B cell (primary cell): Measurements from ENCODE around the gene ST6GAL1. TPM values are rescaled to one million over a fixed set of nuclear protein-coding genes. Genes with fewer than 3 reads are reported as not detected.

Experiments
- ATAC-seq: fragments of 200-7000 bp; cut with Tn5 transposase; one replicate; pipeline ENCODE4 v1.10.0; 2021; ENCODE audit warnings: low read depth, mild to moderate bottlenecking, moderate number of reproducible peaks, moderate library complexity
- CTCF ChIA-PET: fragments of 350-600 bp; sonication (Branson Sonifier 250); formaldehyde crosslinking; loops from one replicate; lab custom pipeline; 2021; ENCODE audit warnings: antibody characterized with exemption, inconsistent platforms; lab: Charles Lee
- POLR2A ChIA-PET: fragments of 350-600 bp; sonication (Branson Sonifier 250); formaldehyde crosslinking; loops from one replicate; lab custom pipeline; 2021; ENCODE audit warnings: antibody characterized with exemption; lab: Charles Lee
- DNase-seq: peaks from one replicate; pipeline ENCODE4 v3.0.0; 2013
- H2AFZ ChIP-seq: 2 replicates; pipeline ENCODE4 v1.6.1; 2012; ENCODE audit warnings: mild to moderate bottlenecking, low read depth, low read length; ENCODE audit not compliant: insufficient read depth, poor library complexity, severe bottlenecking
- H3K27ac ChIP-seq, 2 donors: 1 replicate in 1 of 2; 2 replicates in 1 of 2; pipeline ENCODE4 v1.5.1; 2012 to 2013; ENCODE audit warnings: low read length in 2 of 2, mild to moderate bottlenecking in 2 of 2, moderate library complexity in 1 of 2
- H3K27me3 ChIP-seq, 4 experiments: fragments of 200-600 bp in 1 of 4; sonication (generic) in 1 of 4; replicated peaks in 1 of 4; 1 replicate in 2 of 4; 2 replicates in 2 of 4; pipeline versions ENCODE4 v1.6.1 to v1.7.0; 2013 to 2016; ENCODE audit warnings: low read length in 3 of 4, mild to moderate bottlenecking in 2 of 4, mixed read lengths in 1 of 4, moderate library complexity in 1 of 4; ENCODE audit not compliant: insufficient read depth in 4 of 4, control insufficient read depth in 3 of 4; ENCODE audit errors: control extremely low read depth in 1 of 4
- H3K36me3 ChIP-seq, 2 experiments: replicated peaks in 1 of 2; 1 replicate in 1 of 2; 2 replicates in 1 of 2; pipeline versions ENCODE4 v1.6.1 to v1.7.1; 2013; ENCODE audit warnings: low read length in 1 of 2; ENCODE audit not compliant: insufficient read depth in 2 of 2, control insufficient read depth in 1 of 2; ENCODE audit errors: control extremely low read depth in 1 of 2, extremely low read depth in 1 of 2
- H3K4me1 ChIP-seq, 2 donors: fragments of 200-600 bp in 1 of 2; sonication (generic) in 1 of 2; 1 replicate in 1 of 2; 2 replicates in 1 of 2; pipeline versions ENCODE4 v1.5.1 to v1.6.1; 2013 to 2017; ENCODE audit warnings: low read length in 2 of 2; ENCODE audit not compliant: control insufficient read depth in 2 of 2, insufficient read depth in 2 of 2
- H3K4me2 ChIP-seq: replicated peaks from 2 replicates; pipeline ENCODE3; 2012; ENCODE audit warnings: mild to moderate bottlenecking, low read depth, low read length; ENCODE audit not compliant: poor library complexity, severe bottlenecking
- H3K4me3 ChIP-seq, 5 experiments: fragments of 200-600 bp in 1 of 5; sonication (generic) in 1 of 5; 1 replicate in 3 of 5; 2 replicates in 2 of 5; pipeline versions ENCODE4 v1.5.1 to v1.7.0; 2011 to 2016; ENCODE audit warnings: low read length in 4 of 5, mild to moderate bottlenecking in 4 of 5, low read depth in 2 of 5, control low read depth in 1 of 5, moderate library complexity in 1 of 5; ENCODE audit not compliant: insufficient read depth in 1 of 5; ENCODE audit errors: control extremely low read depth in 1 of 5, extremely low read depth in 1 of 5
- H3K79me2 ChIP-seq: fragments of 200-600 bp; sonication (generic); one replicate; pipeline ENCODE4 v1.6.0; 2016; ENCODE audit warnings: low read length; ENCODE audit not compliant: control insufficient read depth, insufficient read depth
- H3K9ac ChIP-seq: fragments of 200-600 bp; sonication (generic); 2 replicates; pipeline ENCODE4 v1.6.1; 2017; ENCODE audit warnings: mild to moderate bottlenecking, low read length, moderate library complexity
- H3K9me3 ChIP-seq, 3 donors: one replicate each; pipeline versions ENCODE4 v1.6.1 to v1.7.1; 2013; ENCODE audit warnings: low read length in 2 of 3; ENCODE audit not compliant: control insufficient read depth in 2 of 3, insufficient read depth in 1 of 3; ENCODE audit errors: control extremely low read depth in 1 of 3
- H4K20me1 ChIP-seq: 2 replicates; pipeline ENCODE4 v1.6.0; 2012; ENCODE audit warnings: mild to moderate bottlenecking, low read length; ENCODE audit not compliant: insufficient read depth, control insufficient read depth, poor library complexity, severe bottlenecking
- H3K27ac Mint-ChIP-seq: one replicate; pipeline ENCODE4 v1.8.0; 2021; ENCODE audit warnings: mixed read lengths
- H3K27me3 Mint-ChIP-seq: one replicate; pipeline ENCODE4 v1.8.0; 2021; ENCODE audit warnings: mixed read lengths
- H3K4me1 Mint-ChIP-seq: one replicate; pipeline ENCODE4 v1.8.0; 2021; ENCODE audit warnings: mixed read lengths
- H3K4me3 Mint-ChIP-seq: one replicate; pipeline ENCODE4 v1.8.0; 2021; ENCODE audit warnings: mixed read lengths
- H3K9me3 Mint-ChIP-seq: one replicate; pipeline ENCODE4 v1.8.0; 2022; ENCODE audit warnings: mixed read lengths; ENCODE audit not compliant: insufficient read depth
- EZH2 ChIP-seq: IDR thresholded peaks from 2 replicates; pipeline ENCODE4 v1.6.1; 2012; ENCODE audit warnings: borderline replicate concordance, low read depth, mild to moderate bottlenecking, moderate library complexity, low read length; ENCODE audit not compliant: insufficient read depth, poor library complexity, severe bottlenecking
- WGBS: methylation state at CpG from one replicate; pipeline ENCODE4 v1.1.5; 2013; ENCODE audit warnings: missing lambda C conversion rate; ENCODE audit not compliant: insufficient coverage; 5-methylcytosine and 5-hydroxymethylcytosine counted together
- intact Hi-C: fragments of 100-400 bp; cut with micrococcal nuclease; formaldehyde crosslinking; loops from one replicate; pipeline ENCODE4 v1.10.0; 2022
- polyA plus RNA-seq: library from polyadenylated mRNA; depleted of rRNA; stranded (reverse); fragments of >200 nt; gene quantifications from 2 replicates; pipeline ENCODE4 v1.2.3, GENCODE V29; 2012
- total RNA-seq, 2 donors: library from RNA; stranded (reverse); fragments of 120-200 nt in 1 of 2; gene quantifications; 1 replicate in 1 of 2; 2 replicates in 1 of 2; pipeline versions ENCODE4 v1.2.3 to v1.2.4, GENCODE V29; 2013 to 2022
- TF ChIP-seq, protein P1 (sequence below): fragments of 200-600 bp; IDR thresholded peaks from one replicate; pipeline ENCODE4 v1.8.0; 2022; ENCODE audit warnings: antibody characterized with exemption, mild to moderate bottlenecking

Gene ST6GAL1
- total and polyA plus RNA-seq, 2 donors (not counting 1 experiment from before 2014, with no cell fraction given) = 174 to 563 TPM

- no peaks in the 10 kb centered on the region for H3K36me3 ChIP-seq
- peaks cover 7 to 8% of the 10 kb centered on the region in 2 donors for H3K4me1 ChIP-seq
- no peak overlapping the region for H3K4me3 Mint-ChIP-seq
- ChIA-PET POLR2A (no interaction called here), CTCF (interaction anchor here (1.2 kb wide), 1 partner anchor 73 kb away, joined by 5 read pairs; no protein-coding TSS in a partner anchor)
- no peaks in the 10 kb centered on the region for H3K79me2 ChIP-seq
- no peak overlapping the region for H3K4me3 ChIP-seq
- H3K4me1 Mint-ChIP-seq = peaks cover 20% of the 10 kb centered on the region
- ATAC-seq (no peak), DNase-seq (no peak)
- 97% methylated on average over 9 of the region's 9 CpGs for WGBS
- no peaks in the 10 kb centered on the region for H3K27me3 ChIP-seq
- H3K4me2 ChIP-seq = no peak overlapping the region
- no peak overlapping the region for H3K27ac Mint-ChIP-seq
- no peaks in the 10 kb centered on the region for H3K27me3 Mint-ChIP-seq
- no peak overlapping the region for H3K9ac ChIP-seq
- no peak overlapping the region for H2AFZ ChIP-seq
- H3K27ac ChIP-seq = no peak overlapping the region
- no peaks in the 10 kb centered on the region for H4K20me1 ChIP-seq
- no peaks in the 10 kb centered on the region for H3K9me3 ChIP-seq
- intact Hi-C loops = no loop called here
- TF ChIP-seq EZH2 = no peak
- TF ChIP-seq, protein P1, sequence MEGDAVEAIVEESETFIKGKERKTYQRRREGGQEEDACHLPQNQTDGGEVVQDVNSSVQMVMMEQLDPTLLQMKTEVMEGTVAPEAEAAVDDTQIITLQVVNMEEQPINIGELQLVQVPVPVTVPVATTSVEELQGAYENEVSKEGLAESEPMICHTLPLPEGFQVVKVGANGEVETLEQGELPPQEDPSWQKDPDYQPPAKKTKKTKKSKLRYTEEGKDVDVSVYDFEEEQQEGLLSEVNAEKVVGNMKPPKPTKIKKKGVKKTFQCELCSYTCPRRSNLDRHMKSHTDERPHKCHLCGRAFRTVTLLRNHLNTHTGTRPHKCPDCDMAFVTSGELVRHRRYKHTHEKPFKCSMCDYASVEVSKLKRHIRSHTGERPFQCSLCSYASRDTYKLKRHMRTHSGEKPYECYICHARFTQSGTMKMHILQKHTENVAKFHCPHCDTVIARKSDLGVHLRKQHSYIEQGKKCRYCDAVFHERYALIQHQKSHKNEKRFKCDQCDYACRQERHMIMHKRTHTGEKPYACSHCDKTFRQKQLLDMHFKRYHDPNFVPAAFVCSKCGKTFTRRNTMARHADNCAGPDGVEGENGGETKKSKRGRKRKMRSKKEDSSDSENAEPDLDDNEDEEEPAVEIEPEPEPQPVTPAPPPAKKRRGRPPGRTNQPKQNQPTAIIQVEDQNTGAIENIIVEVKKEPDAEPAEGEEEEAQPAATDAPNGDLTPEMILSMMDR = no peak
- H3K9me3 Mint-ChIP-seq = no peaks in the 10 kb centered on the region
These were observed 8.1 kb upstream of the ST6GAL1 start for GRCh38 chr3:186922224-186922623.

DNA sequence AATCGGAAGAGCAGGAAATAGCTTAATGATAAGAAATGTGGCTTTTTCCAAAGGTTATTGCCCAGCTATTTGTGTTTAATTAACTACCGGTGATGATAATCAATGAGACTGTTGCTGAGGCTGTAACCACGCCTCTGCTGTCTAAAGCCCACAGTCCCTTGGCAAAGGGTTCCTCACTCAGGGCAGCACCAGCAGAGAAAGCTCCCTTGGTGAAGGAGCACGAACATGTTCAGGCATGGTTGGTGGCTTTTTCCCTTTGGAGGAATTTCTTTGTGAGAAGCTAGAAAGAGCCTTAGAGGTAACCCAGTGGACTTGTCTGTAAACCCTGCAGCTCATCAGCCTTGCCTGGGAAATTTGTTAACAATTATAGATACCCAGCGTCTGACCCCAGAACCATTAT is 7.5 kb upstream of the ST6GAL1 start:
- Histone ChIP-seq H3K36me3 (no peaks in the 10 kb centered on the region), H3K4me1 (peaks cover 7 to 8% of the 10 kb centered on the region in 2 donors), H3K9ac (no peak overlapping the region), H3K79me2 (no peaks in the 10 kb centered on the region), H4K20me1 (no peaks in the 10 kb centered on the region), H3K27me3 (no peaks in the 10 kb centered on the region), H3K4me2 (no peak overlapping the region), H3K9me3 (no peaks in the 10 kb centered on the region), H3K27ac (no peak overlapping the region), H3K4me3 (no peak overlapping the region), H2AFZ (no peak overlapping the region)
- Mint-ChIP-seq H3K9me3 (no peaks in the 10 kb centered on the region), H3K27me3 (no peaks in the 10 kb centered on the region), H3K4me3 (no peak overlapping the region), H3K27ac (no peak overlapping the region), H3K4me1 (peaks cover 18% of the 10 kb centered on the region)
- ChIA-PET CTCF (interaction anchor here (1.2 to 1.7 kb wide), 2 partner anchors 74 to 190 kb away, joined by 4 to 5 read pairs; no protein-coding TSS in a partner anchor), POLR2A (no interaction called here)
- ATAC-seq (no peak), DNase-seq (no peak)
- no peak for TF ChIP-seq EZH2
- TF ChIP-seq, protein P1 = no peak
- 100% methylated on average over 3 of the region's 5 CpGs for WGBS
- intact Hi-C loops = no loop called here
